DMS114 treated with DMSO at 0.1 percent for 48 hours (cell line): ENCODE results near the gene CABYR.
A peak's percentile ranks its signal among the peaks of the same experiment; 100 is the strongest.

Experiments used
- DNase-seq: peaks from one replicate; lab custom pipeline; 2025; ENCODE audit not compliant: unreplicated experiment; lab: John Stamatoyannopoulos, UW

The CABYR gene, protein sequence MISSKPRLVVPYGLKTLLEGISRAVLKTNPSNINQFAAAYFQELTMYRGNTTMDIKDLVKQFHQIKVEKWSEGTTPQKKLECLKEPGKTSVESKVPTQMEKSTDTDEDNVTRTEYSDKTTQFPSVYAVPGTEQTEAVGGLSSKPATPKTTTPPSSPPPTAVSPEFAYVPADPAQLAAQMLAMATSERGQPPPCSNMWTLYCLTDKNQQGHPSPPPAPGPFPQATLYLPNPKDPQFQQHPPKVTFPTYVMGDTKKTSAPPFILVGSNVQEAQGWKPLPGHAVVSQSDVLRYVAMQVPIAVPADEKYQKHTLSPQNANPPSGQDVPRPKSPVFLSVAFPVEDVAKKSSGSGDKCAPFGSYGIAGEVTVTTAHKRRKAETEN

GRCh38 chr18:24138789-24139616, at the start of gene CABYR:
TSS of gene CABYR (plus strand) at chr18:24139062. CDS start at chr18:24143115, 4,053 bp downstream.
- DNase-seq: peak; percentile 72

DNA sequence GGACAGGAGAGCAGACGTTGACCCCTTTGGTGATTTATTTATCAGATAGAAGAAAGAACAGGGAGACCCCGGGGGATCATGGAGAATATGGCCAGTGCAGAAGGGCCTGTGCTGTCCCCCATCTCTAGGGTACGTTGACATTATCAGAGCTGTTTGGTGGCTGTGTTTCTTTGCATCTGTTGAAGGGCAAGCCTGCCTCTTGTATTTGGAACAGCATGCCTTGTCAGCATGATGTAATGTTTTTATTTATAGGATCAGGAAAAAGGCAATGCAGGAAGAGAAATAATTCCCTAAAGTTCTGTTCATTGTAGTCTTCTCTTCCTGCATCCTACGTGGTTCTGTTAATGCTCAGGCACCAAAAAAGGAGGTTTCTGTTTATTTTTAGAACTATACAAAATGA, 49.8 kb upstream of the CABYR start:
- no peak for DNase-seq

DNA sequence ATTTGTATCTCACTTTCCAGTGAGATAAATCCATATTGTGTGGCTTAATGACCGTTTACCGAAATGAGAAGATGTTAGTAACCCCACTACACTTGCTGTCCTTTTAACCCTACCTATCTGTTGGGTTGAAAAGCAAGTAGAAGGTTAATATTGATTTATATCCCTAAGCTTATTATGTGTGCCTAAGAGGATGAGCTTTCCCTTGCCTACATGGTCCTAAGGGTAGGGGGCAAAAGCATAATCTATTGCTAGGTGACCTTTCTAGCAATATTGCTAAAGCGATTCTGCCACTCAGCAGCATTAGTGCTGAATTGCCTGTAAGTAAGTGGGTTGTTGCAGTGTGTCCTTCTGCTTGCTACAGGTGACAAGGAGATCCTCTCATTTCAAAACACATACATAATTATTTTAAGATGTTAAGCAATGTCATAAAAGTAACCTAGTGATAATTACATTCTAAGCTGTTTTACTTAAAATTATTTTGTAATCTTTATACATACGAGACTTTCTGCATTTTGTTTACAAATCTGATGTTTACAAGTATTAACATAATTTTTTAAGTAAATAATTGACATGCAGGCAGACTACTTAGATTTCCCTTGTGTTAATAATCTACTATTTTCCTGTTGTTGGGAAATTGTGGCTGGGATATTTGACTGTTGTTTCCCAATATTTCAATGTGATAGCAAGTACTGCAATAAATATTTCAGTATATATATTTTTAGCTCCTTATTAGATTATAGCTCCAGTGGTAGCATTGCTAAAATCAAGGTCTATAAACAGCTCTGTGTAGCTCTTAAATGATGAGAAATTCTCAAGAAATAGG, 49.1 kb upstream of the CABYR start:
- DNase-seq: no peak

DNA sequence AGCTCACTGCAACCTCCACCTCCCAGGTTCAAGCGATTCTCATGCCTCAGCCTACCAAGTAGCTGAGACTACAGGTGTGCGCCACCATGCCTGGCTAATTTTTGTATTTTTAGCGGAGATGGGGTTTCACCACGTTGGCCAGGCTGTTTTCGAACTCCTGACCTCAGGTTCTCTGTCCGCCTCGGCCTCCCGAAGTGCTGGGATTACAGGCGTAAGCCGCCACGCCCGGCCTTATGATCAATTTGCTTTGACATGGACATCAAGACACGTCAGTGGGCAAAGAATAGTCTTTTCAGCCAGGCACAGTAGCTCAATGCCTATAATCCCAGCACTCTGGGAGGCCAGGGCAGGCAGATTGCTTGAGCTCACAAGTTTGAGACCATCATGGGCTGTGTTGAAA, 48.0 kb upstream of the CABYR start:
- DNase-seq: no peak

- no peak for DNase-seq
These were observed 44.3 kb upstream of the CABYR start for GRCh38 chr18:24094561-24094960.

DNA sequence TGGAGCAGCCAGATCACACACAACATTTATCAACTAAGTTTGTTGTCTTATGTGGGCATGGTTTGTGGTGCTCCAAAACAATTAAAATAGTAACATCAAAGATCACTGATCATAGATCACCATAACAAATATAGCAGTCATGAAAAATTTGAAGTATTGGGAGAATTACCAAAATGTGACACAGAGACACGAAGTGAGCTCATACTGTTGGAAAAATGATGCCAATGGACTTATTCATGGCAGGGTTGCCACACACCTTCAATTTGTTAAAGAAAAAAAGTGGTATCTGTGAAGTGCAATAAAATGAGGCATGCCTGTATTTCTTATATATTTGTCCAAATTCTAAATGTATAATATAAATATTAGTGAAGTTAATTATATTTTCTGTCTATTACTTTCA, 42.9 kb upstream of the CABYR start:
- no peak for DNase-seq

- DNase-seq: no peak
These were observed 35.4 kb upstream of the CABYR start for GRCh38 chr18:24103320-24104021.

DNA sequence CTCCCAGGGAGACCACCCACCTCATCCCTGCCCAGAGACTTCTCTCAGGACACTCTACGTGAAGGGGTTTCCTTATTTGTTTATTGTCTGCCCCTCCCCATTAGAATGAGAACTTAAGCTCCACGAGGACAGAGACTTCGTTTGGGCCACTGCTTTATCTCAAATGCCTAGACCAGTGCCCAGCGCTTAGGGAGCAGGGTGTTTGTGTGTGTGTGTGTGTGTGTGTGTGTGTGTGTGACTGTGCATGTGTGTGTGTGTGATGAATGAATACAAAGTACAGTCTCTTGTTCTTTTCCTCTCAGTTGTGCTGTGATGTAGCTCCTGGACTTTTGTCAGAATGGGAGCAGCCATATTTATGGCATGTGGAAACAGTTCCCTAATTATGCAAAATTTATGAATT, 34.4 kb upstream of the CABYR start:
- no peak for DNase-seq

DNA sequence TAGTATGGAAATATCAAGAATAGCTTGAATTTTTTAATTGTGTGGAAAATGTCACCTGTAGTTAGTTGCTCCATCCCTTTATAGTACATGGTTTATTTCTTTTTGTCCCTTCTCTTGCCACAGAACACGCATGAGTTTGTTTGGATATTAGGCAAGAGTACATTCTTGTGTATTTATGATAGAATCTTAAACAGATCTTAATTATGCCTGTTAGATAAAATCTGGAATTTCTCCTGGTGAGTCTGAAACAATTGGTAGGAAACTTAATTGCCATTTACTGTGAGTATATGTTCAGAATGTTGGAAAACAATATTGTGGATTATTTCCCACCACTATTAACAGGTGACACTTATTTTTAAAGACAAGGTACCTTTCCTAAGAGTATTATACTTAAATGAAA, 30.2 kb upstream of the CABYR start:
- DNase-seq: no peak

DNA sequence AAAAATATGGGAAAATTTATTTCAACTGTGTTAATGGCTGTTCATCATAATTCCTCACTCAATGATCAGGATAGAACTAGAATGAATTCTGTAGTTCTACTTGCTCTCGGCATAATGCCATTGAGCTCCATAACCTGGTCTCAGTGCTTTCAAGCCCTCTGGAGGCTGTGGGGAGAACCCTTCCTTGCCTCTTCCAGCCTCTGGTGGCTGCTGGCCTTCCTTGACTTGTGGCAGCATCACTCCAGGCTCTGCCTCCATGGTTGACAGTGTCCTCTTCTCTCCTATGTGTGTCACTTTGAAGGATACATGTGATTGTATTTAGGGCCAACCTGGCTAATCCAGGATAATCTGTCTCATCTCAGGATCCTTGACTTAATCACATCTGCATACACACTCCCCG, 26.9 kb upstream of the CABYR start:
- no peak for DNase-seq

DNA sequence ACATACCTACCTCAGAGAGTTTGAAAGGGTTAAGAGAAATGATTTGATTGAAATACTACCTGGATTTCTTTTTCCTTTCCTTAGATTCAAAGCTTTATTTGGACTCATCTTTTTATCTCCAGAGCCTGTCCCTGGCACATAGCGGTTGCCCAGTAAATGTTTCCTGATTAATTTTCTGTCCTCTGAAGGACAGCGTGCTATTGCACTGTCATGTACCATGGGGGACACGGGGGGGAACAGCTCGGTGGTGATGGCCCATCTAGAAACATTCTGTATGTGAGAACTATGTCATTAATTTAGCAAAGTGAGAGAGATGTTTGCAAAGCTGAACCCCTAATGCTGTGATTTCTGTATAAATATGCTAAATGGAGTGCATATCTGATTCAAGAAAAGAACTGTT, 26.4 kb upstream of the CABYR start:
- no peak for DNase-seq

DNA sequence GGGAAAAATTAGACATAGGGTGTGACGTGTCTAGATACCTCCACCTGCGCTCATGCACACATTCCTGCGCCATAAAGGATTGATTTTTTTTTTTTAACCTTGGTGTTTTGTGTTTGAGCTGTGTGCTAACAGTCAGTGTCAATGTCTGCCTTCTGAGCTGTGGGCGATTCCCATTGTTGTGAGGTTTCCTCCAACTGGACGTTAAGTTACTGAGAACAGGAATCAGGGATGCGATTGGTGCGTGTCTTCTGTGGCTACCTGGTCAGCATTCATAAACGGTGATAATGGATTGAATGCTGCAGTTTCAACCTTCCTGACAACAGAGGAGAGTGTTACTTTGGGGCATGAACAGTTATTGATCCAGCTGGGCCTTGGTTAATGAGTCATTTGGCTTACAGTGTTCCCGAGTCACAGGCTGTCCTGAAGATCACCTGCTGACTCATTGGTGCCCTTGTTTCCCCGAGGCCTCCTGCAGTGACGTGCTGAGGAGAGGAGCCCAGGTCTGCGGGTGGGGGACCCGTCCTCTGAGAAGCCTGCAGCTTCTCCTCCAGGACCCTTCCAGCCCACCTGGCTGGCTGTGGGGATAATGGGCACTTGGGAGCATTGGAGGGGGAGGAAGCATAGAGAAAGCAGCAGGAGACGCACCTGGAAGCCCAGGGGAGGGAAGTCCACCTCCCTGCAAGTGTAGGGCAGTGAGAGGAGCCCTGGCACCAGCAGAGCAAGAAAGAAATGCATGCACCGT, 25.8 kb upstream of the CABYR start:
- no peak for DNase-seq

GRCh38 chr18:24114924-24115549, 23.8 kb upstream of the CABYR start:
- DNase-seq: no peak

DNA sequence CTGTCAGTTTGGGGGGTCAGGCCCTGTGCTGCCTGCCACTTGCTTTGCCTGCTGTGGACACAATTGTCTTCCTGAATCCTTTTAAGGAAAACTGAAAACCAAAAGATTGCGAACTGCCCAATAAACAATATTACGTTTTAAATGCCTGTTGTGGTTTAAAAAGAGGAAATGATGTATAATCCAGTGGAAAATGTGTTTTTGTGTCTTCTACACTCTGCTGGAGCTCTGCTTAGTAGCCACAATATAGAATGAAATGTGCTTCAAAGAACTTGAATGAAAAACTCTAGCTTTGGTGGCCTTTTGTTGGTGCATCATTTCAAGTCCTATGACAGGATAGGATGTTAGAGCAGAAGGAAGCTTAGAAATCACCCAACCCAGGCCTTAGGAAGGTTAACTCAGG, 23.2 kb upstream of the CABYR start:
- DNase-seq: no peak

DNA sequence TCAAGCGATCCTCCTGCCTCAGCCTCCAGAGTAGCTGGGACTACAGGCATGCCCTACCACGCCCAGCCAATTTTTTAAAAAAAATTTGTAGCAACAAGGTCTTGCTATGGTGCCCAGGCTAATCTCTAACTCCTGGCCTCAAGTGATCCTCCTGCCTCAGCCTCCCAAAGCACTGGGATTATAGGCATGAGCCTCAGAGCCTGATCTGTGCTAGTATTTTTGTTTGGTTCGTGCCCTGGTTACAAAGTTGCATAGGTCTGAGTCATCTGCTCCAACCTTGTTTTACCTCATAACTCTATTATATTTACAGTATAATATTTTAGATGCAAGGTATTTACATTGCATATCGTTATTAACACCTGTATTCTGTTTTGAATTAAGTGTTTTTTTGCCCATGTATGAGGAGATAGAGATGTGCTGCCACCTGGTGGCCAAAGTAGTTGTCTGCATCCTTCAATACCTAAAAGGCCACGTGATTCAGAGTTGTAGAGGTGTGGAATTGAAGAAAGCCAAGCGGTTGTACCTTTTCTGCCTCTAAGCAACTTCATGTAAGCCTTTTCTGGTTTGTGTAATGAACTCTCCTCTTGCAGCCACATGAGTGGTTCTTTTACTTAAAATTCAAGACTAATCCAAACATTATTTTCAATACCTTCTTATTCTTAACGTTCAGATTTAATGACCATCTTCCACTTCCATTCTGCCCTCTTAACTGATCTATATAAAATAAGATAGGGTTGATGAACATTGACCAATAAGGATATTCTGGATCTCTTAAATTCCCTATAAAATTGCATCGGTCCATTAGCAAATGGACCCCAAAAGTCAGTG, 19.9 kb upstream of the CABYR start:
- DNase-seq: peak; percentile 53

DNA sequence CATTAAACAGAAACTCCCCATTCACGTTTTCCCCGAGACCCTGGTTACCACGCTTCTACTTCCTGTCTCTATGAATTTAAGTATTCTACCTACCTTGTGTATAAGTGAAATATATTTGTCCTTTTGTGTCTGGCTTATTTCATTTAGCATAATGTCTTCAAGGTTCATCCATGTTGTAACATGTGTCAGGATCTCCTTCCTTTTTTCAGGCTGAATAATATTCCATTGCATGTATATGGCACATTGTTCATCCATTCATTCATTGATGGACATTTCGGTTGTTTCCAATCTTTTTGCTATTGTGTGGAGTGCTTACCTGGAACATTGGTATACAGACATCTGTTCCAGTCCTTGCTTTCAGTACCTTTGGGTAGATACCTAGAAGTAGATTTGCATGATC, 18.2 kb upstream of the CABYR start:
- DNase-seq: no peak

- DNase-seq: no peak
These were observed 17.2 kb upstream of the CABYR start for GRCh38 chr18:24121625-24122024.

DNA sequence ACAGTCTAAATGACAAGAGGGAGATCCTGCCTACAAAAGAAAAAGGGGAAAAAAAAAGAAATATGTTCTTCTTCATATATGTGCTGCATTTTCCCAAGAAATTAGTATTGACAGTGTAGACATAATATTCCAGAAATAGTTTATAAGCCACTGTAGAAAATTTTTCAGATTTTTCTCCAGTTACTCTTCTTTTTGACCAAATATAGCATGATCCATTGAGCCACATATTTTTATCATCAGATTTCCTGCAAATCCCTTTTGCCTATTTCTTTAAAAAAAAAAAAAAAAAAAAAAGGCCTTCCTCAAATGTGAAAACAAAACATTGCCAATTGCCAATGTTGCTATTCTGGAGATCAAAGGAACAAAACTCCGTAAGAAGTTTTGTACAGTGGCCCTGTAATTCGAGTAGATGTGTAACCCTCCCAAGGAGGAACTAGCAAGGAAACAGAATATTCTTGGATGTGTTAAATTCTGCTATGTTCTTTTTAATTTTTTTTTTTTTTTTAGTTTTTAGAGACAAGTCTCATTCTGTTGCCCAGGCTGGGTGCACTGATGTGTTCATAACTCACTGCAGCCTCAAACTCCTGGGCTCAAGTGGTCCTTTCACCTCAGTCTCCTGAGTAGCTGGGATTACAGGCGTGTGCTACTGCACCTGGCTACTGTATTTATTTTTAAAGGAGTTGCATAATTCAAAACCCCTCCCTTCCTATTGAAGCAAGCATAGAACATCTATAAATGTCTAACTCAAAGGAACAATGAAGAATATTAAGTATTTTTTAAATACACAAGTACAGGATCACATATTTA, 12.5 kb upstream of the CABYR start:
- no peak for DNase-seq
